SU-DHL-6 (cell line): ENCODE results near the gene S1PR2.

Experiments
- CTCF ChIP-seq: fragments of 200-600 bp; sonication (generic); IDR thresholded peaks from one replicate; pipeline ENCODE4 v1.5.1; 2017; ENCODE audit warnings: antibody characterized with exemption, mild to moderate bottlenecking, low read length, moderate library complexity; ENCODE audit not compliant: insufficient read depth, poor library complexity, severe bottlenecking
- EZH2phosphoT487 ChIP-seq: fragments of 200-600 bp; sonication (generic), shearing (Covaris generic); conservative IDR thresholded peaks from 2 replicates; pipeline ENCODE4 v1.6.1; 2018; ENCODE audit warnings: mild to moderate bottlenecking, antibody characterized with exemption, low read length, moderate library complexity, mixed read lengths

GRCh38 chr19:10211691-10212090 is 19.4 kb downstream of the S1PR2 start:
- TF ChIP-seq CTCF, result no peak
- TF ChIP-seq EZH2phosphoT487, result no peak
